HEK293T (cell line): Measurements from ENCODE around the gene FBXO10.

Source experiments
- CTCF ChIA-PET: fragments of 350-600 bp; formaldehyde crosslinking; extraction: SDS; loops from one replicate; lab custom pipeline; 2021; ENCODE audit warnings: antibody characterized with exemption, inconsistent platforms; lab: Yijun Ruan, JAX
- POLR2A ChIA-PET: fragments of 350-600 bp; formaldehyde crosslinking; extraction: SDS; loops from one replicate; lab custom pipeline; 2020; ENCODE audit warnings: antibody characterized with exemption, inconsistent platforms; lab: Yijun Ruan, JAX
- DNase-seq: peaks from one replicate; pipeline ENCODE4 v3.0.0; 2012; ENCODE audit warnings: mixed read lengths; ENCODE audit errors: extremely low spot score
- ARNT ChIP-seq: fragments of 450-650 bp; IDR thresholded peaks from 2 replicates; pipeline ENCODE4 v1.6.1; 2017; ENCODE audit warnings: mild to moderate bottlenecking
- BHLHE40 ChIP-seq: fragments of 450-650 bp; IDR thresholded peaks from 2 replicates; pipeline ENCODE4 v1.6.1; 2016; ENCODE audit warnings: mild to moderate bottlenecking, moderate library complexity, borderline replicate concordance
- CTBP1 ChIP-seq: fragments of 450-650 bp; IDR thresholded peaks from 2 replicates; pipeline ENCODE4 v1.6.1; 2016; ENCODE audit warnings: borderline replicate concordance
- ELF4 ChIP-seq: fragments of 450-650 bp; IDR thresholded peaks from 2 replicates; pipeline ENCODE4 v1.6.1; 2017; ENCODE audit warnings: antibody characterized with exemption
- FOXA1 ChIP-seq: fragments of 450-650 bp; IDR thresholded peaks from 2 replicates; pipeline ENCODE4 v1.6.1; 2016; ENCODE audit warnings: mild to moderate bottlenecking
- FOXK2 ChIP-seq: fragments of 450-650 bp; IDR thresholded peaks from 2 replicates; pipeline ENCODE4 v1.6.1; 2016; ENCODE audit warnings: mild to moderate bottlenecking
- FOXM1 ChIP-seq: fragments of 450-650 bp; IDR thresholded peaks from 2 replicates; pipeline ENCODE4 v1.6.1; 2017; ENCODE audit warnings: mild to moderate bottlenecking, borderline replicate concordance
- HDGF ChIP-seq: fragments of 450-650 bp; IDR thresholded peaks from 2 replicates; pipeline ENCODE4 v1.6.1; 2017; ENCODE audit warnings: antibody characterized with exemption, borderline replicate concordance
- L3MBTL2 ChIP-seq: fragments of 450-650 bp; conservative IDR thresholded peaks from 2 replicates; pipeline ENCODE4 v1.6.1; 2016; ENCODE audit warnings: mild to moderate bottlenecking
- LEF1 ChIP-seq: fragments of 450-650 bp; IDR thresholded peaks from 2 replicates; pipeline ENCODE4 v1.6.1; 2017; ENCODE audit warnings: mild to moderate bottlenecking, borderline replicate concordance
- NFRKB ChIP-seq: fragments of 450-650 bp; IDR thresholded peaks from 2 replicates; pipeline ENCODE4 v1.6.1; 2016; ENCODE audit warnings: mild to moderate bottlenecking, moderate library complexity
- SP1 ChIP-seq: fragments of 450-650 bp; IDR thresholded peaks from 2 replicates; pipeline ENCODE4 v1.6.1; 2017
- SUZ12 ChIP-seq: fragments of 450-650 bp; IDR thresholded peaks from 2 replicates; pipeline ENCODE4 v1.6.1; 2016; ENCODE audit warnings: mild to moderate bottlenecking
- TARDBP ChIP-seq: fragments of 450-650 bp; IDR thresholded peaks from 2 replicates; pipeline ENCODE4 v1.6.1; 2016
- ZNF384 ChIP-seq: fragments of 450-650 bp; IDR thresholded peaks from 2 replicates; pipeline ENCODE4 v1.6.1; 2016
- TF ChIP-seq, protein P1 (sequence below): fragments of 450-650 bp; IDR thresholded peaks from 2 replicates; pipeline ENCODE4 v1.6.1; 2016

FBXO10 gene

DNA sequence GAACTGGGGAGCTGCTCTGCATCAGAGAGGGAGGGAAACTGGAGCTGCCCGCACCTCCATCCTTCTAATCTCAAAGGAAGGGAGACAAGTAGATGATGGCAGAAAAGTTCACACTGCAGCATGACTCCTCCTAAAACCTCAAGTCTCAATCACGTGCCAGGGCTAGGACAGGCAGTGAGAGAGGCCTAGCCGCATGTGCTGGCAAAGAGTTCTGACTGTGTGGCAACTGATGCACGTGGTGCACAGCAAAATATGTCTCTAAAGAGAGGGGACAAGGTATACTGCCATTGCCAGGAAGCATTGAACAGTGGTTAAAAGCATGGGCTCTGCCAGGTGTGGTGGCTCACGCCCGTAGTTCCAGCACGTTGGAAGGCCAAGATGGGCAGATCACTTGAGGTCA lies 38.1 kb downstream of the FBXO10 start:
- no peak for DNase-seq
- CTCF ChIA-PET = no interaction called here
- POLR2A ChIA-PET = no interaction called here
- TF ChIP-seq LEF1 = no peak
- no peak for TF ChIP-seq NFRKB
- TF ChIP-seq ELF4 = no peak
- TF ChIP-seq ZNF384 = no peak
- no peak for TF ChIP-seq BHLHE40
- TF ChIP-seq SP1 = no peak
- TF ChIP-seq HDGF = no peak

DNA sequence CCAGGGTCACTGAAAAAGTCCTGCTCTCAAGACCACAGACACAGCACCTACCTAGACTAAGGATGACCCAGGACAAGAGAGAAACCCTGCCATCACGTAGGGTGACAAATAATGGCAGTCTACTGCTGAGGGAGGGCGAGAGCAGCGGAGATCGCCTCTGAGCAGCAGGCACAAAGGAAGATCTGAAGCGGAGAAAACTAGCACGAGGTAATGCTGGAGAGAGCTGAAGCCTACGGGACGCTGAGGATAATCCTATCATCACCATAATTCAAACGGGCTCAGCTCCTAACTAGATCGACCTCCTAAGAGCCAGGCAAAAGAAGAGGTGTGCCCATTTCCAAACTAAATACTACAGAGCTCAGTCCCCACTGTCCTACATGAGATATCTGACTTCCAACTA lies 41.3 kb downstream of the FBXO10 start:
- ChIA-PET POLR2A (no interaction called here), CTCF (no interaction called here)
- TF ChIP-seq FOXA1 (no peak), ARNT (no peak), FOXK2 (no peak), SUZ12 (no peak)
- DNase-seq = no peak

DNA sequence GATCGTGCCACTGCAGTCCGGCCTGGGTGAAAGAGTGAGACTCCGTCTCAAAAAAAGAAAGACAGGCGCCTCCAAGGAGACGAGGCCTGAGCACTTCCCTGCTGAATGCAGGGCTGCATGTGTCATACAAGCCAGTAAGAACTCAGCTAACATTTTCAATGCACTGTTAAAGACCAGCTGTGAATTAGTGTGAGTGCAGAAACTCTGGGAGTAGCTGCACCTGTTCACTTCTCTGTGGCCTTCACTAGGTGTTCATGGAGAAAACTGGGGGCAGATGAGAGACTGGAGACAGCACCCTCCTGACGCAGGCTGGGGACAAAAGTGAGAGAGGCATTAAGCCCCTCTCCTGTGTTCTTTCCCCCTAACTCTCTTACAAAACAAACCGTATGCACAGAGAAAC lies 41.8 kb downstream of the FBXO10 start:
- CTCF ChIA-PET = no interaction called here
- POLR2A ChIA-PET = no interaction called here
- DNase-seq = no peak
- no peak for TF ChIP-seq HDGF
- no peak for TF ChIP-seq CTBP1
- no peak for TF ChIP-seq FOXM1
- TF ChIP-seq, protein P1, sequence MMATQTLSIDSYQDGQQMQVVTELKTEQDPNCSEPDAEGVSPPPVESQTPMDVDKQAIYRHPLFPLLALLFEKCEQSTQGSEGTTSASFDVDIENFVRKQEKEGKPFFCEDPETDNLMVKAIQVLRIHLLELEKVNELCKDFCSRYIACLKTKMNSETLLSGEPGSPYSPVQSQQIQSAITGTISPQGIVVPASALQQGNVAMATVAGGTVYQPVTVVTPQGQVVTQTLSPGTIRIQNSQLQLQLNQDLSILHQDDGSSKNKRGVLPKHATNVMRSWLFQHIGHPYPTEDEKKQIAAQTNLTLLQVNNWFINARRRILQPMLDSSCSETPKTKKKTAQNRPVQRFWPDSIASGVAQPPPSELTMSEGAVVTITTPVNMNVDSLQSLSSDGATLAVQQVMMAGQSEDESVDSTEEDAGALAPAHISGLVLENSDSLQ = no peak
- TF ChIP-seq SP1 = no peak
- TF ChIP-seq LEF1 = no peak
- no peak for TF ChIP-seq ELF4
- TF ChIP-seq FOXA1 = no peak
- no peak for TF ChIP-seq ARNT
- TF ChIP-seq L3MBTL2 = no peak
- no peak for TF ChIP-seq TARDBP
- no peak for TF ChIP-seq NFRKB
- no peak for TF ChIP-seq FOXK2
- no peak for TF ChIP-seq BHLHE40
- TF ChIP-seq ZNF384 = no peak
- TF ChIP-seq SUZ12 = no peak

DNA sequence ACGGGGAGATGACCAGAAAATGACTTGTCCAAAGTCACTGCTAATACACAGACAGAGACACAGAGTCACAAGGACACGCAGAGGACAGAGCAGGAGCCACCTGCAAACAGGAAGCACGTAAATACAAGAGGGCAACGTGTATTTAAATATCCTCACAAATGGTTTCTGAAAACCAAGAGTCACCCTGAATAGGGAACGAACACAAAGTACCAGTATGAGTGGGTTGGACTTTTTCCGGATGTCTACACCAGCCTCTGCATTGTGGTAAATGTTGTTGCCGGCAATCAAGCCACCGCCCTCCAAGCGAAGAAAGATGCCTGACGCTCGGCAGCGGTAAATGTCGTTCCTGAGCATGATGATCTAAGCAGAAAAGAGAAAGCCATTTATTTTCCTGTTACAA lies 44.5 kb downstream of the FBXO10 start:
- DNase-seq = no peak
- POLR2A ChIA-PET = no interaction called here
- no peak for TF ChIP-seq ELF4
- TF ChIP-seq SP1 = no peak
- no peak for TF ChIP-seq SUZ12
- no peak for TF ChIP-seq NFRKB
- no peak for TF ChIP-seq LEF1
- TF ChIP-seq HDGF = no peak
- no peak for TF ChIP-seq FOXM1
- TF ChIP-seq, protein P1 = no peak
- TF ChIP-seq CTBP1 = no peak
- TF ChIP-seq FOXA1 = no peak
- TF ChIP-seq ARNT = no peak
- TF ChIP-seq L3MBTL2 = no peak
- no peak for TF ChIP-seq TARDBP
- CTCF ChIA-PET = no interaction called here

DNA sequence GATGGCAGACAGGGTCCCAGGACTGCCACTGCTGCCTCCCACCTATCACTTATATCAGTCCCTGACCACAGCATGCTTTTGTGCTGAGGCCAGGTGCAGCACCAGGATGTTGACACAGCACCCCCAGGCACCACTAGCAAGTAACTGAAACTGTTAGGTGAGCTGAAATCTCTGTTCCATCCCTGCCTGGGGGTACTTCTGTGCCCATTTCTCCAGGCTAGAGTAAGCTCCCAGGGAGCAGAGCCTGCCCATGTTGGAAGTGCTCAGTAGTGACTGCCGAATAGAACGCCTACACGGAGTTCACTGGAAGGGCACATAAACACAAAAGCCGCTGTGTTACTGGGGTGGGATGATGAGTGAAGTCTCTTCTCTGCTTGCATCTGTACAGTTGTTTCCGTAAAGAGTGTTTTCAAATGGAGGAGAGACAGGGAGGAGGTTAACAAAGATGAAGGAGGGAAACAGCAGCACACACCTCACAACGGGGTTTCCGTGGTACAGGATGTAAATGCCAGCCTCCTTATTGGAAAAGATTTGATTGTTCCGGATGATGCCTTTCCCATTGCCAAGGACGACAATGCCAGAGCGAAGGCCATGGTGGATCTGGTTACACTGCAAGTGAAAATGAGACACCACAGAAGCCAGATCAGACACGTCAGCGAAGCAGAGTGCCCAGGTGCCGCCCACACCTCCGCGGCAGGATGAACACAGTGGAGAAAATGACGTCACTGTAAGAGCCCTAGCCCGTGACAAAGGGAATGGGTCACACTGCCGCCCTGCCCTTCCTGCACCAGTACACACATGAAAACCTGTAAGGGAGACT lies 47.3 kb downstream of the FBXO10 start:
- no peak for DNase-seq
- CTCF ChIA-PET = no interaction called here
- TF ChIP-seq FOXM1 = no peak
- TF ChIP-seq LEF1 = no peak
- TF ChIP-seq L3MBTL2 = no peak
- TF ChIP-seq NFRKB = no peak
- no peak for TF ChIP-seq CTBP1
- no peak for TF ChIP-seq TARDBP
- TF ChIP-seq ZNF384 = no peak
- POLR2A ChIA-PET = no interaction called here

DNA sequence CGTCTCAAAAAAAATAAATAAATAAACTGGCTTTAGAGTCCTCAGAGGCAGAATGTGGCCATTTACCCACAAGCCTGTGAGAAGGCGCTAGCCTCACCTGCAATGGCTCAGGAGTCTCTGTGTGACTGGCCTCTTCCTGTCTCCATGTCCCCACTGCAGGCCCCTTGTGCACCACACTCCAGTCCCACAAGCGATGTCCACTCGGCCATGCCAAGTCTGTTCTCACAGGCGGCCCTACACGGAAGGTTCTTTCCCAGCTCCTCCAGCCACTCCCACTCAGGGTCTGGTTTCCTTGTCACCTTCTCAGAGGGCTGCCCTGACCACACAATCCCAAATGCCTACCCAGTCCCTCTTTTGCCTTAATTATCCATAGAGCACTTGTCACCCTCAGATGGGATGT lies 52.3 kb downstream of the FBXO10 start:
- no peak for DNase-seq
- ChIA-PET CTCF (no interaction called here), POLR2A (no interaction called here)
- TF ChIP-seq FOXM1 (no peak), ELF4 (no peak), CTBP1 (no peak), NFRKB (no peak), BHLHE40 (no peak), ARNT (no peak), FOXA1 (no peak), L3MBTL2 (no peak), ZNF384 (no peak), TARDBP (no peak)
- TF ChIP-seq, protein P1 = no peak

DNA sequence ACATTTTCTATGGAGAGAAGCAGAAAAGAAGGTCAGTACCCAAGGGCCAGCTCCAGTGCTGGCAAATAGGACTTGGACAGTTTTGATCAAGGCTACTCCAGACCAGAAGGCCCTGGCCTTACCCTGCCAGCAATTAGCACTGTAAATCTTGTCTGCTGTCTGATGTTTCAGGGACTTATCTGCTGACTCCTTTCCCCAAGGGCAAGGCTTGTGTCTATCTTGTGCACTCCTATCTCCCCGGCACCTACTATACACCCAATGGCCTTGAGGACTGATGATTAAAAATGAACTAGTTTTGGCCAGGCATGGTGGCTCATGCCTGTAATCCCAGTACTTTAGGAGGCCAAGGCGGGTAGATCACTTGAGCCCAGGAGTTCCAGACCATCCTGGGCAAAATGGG lies 53.2 kb downstream of the FBXO10 start:
- ChIA-PET POLR2A (no interaction called here), CTCF (no interaction called here)
- no peak for TF ChIP-seq SP1
- TF ChIP-seq NFRKB = no peak
- no peak for TF ChIP-seq SUZ12
- TF ChIP-seq TARDBP = no peak
- no peak for TF ChIP-seq CTBP1
- TF ChIP-seq, protein P1 = no peak
- no peak for TF ChIP-seq BHLHE40
- DNase-seq = no peak
